Heart left ventricle (tissue), 16 donors: ENCODE results near the gene PGLYRP2. TPM values are rescaled to one million over a fixed set of nuclear protein-coding genes. Genes with fewer than 3 reads are reported as not detected.

Experiments used
- ATAC-seq, 4 donors: fragments of 200-7000 bp; cut with Tn5 transposase; one replicate each; pipeline ENCODE4 v1.9.1; 2020 to 2022; ENCODE audit warnings: moderate library complexity in 4 of 4, mild to moderate bottlenecking in 3 of 4, moderate number of reproducible peaks in 1 of 4
- DNase-seq, 5 donors: peaks; one replicate each; pipeline ENCODE4 v3.0.0-alpha.2; 2020
- H3K27ac ChIP-seq, 12 donors: fragments of 200-600 bp; sonication (generic) in 4 of 12; one replicate each; pipeline versions ENCODE4 v1.5.0 to v1.8.0; 2016 to 2022; ENCODE audit warnings: mild to moderate bottlenecking in 2 of 12
- H3K27me3 ChIP-seq, 9 donors: fragments of 200-600 bp; sonication (generic) in 2 of 9; one replicate each; pipeline versions ENCODE4 v1.5.1 to v1.8.0; 2016 to 2022; ENCODE audit warnings: mild to moderate bottlenecking in 3 of 9
- H3K36me3 ChIP-seq, 9 donors: fragments of 200-600 bp; sonication (generic) in 2 of 9; one replicate each; pipeline versions ENCODE4 v1.5.0 to v1.8.0; 2018 to 2022; ENCODE audit warnings: mild to moderate bottlenecking in 2 of 9
- H3K4me1 ChIP-seq, 12 donors: fragments of 200-600 bp; sonication (generic) in 4 of 12; one replicate each; pipeline versions ENCODE4 v1.5.0 to v1.8.0; 2016 to 2022; ENCODE audit warnings: mild to moderate bottlenecking in 3 of 12
- H3K4me3 ChIP-seq, 12 donors: fragments of 200-600 bp; sonication (generic) in 4 of 12; one replicate each; pipeline versions ENCODE4 v1.5.0 to v1.8.0; 2017 to 2022; ENCODE audit warnings: mild to moderate bottlenecking in 9 of 12, moderate library complexity in 4 of 12
- H3K9me3 ChIP-seq, 12 donors: fragments of 200-600 bp; sonication (generic) in 4 of 12; one replicate each; pipeline versions ENCODE4 v1.5.0 to v1.8.0; 2016 to 2022; ENCODE audit warnings: mild to moderate bottlenecking in 1 of 12
- CTCF ChIP-seq, 12 donors: fragments of 200-600 bp; sonication (generic) in 4 of 12; IDR thresholded peaks; one replicate each; pipeline versions ENCODE4 v1.5.0 to v1.8.0; 2018 to 2022; ENCODE audit warnings: antibody characterized with exemption in 12 of 12, mild to moderate bottlenecking in 5 of 12
- POLR2A ChIP-seq, 2 donors: fragments of 450-650 bp; IDR thresholded peaks; one replicate each; pipeline ENCODE4 v1.6.1; 2017; ENCODE audit warnings: antibody characterized with exemption in 2 of 2, mild to moderate bottlenecking in 2 of 2, moderate library complexity in 2 of 2
- WGBS, 4 donors: extraction: QIAGEN DNeasy Blood & Tissue Kit in 2 of 4; methylation state at CpG; one replicate each; pipeline versions ENCODE4 v1.1.5 to v1.1.7; 2013 to 2018; 5-methylcytosine and 5-hydroxymethylcytosine counted together
- intact Hi-C, 10 donors: fragments of 100-400 bp; cut with DNase I; formaldehyde crosslinking; loops; one replicate each; pipeline versions ENCODE4 v1.11.1 to v1.14.2; 2022
- polyA plus RNA-seq, 2 donors: library from polyadenylated mRNA; stranded (reverse); fragments of 200-250 nt; gene quantifications; one replicate each; pipeline ENCODE4 v1.2.3, GENCODE V29; 2013
- total RNA-seq, 9 donors: library from RNA; depleted of rRNA in 2 of 9; stranded (reverse); fragments of >200 nt in 2 of 9; fragmentation: NEBNext Ultra II Directional in 3 of 9; extraction: Animal tissue kit (Norgen Biotek cat#: 25700) in 3 of 9; gene quantifications; one replicate each; pipeline versions ENCODE4 v1.1.0 to v1.2.4, GENCODE V29; 2016 to 2023
- donor health status: ischemic (EF 13 %, LVEDD 7.1; RV severe dilation, severe dysfunction).
- donor health status: healthy with polysubstance abuse.
- donor health status: DM: no; HTN: yes; CAD: no.
- donor health status: DM: no; HTN: no; CAD: no.
- donor health status: ischemic (EF 25% LVEDD 6.9; RV normal size, moderate dysfunction).
- donor health status: ischemic (EF 25% LVEDD 5.7; RV mildly dilated, moderate dysfunction).
- donor health status: healthy.
- donor health status: DM: yes; HTN: yes; CAD: no.
- donor health status: ischemic (EF 35%, LVEDD 5.7; RV mildly dilated, moderate dysfunction).
- donor health status: nonischemic (EF 11% LVEDD 7.7; RV severe dilation, severe dysfunction).
- donor health status: DM: yes; HTN: yes; CAD: no.
- donor health status: PGD.
- donor health status: ischemic (EF 29% LVEDD 5.4; RV normal size, mild dysfunction).
- donor health status: nonischemic (EF 23%, LVEDD 6.1; RV moderate dilation, normal function).

The PGLYRP2 gene
- total and polyA plus RNA-seq, 11 donors, result not detected

GRCh38 chr19:15464394-15465385 lies 14.6 kb downstream of the PGLYRP2 start, which contains the start of gene RASAL3:
RASAL3 (minus strand) TSS chr19:15464544; CDS start chr19:15464358, 186 bp downstream.
- ATAC-seq, result peak in 3 of 4 donors; percentile 28 to 75 (median 53)
- peaks cover 0 to 46% (median 13%) of the 10 kb centered on the region in 9 donors for H3K27me3 ChIP-seq

GRCh38 chr19:15463861-15464371 lies 15.4 kb downstream of the PGLYRP2 start:
- Histone ChIP-seq H3K4me3 (peak overlapping the region in 10 of 12 donors; percentile 24 to 72 (median 40)), H3K36me3 (no peaks in the 10 kb centered on the region), H3K4me1 (peaks cover 0 to 36% (median 0%) of the 10 kb centered on the region in 12 donors), H3K27ac (peak overlapping the region in 6 of 12 donors; percentile 39 to 92 (median 55)), H3K9me3 (no peaks in the 10 kb centered on the region), H3K27me3 (peaks cover 0 to 39% (median 6%) of the 10 kb centered on the region in 9 donors)
- DNase-seq, result peak in 2 of 5 donors; percentile 23 to 43
- ATAC-seq, result peak in 2 of 4 donors; percentile 54 to 64
- intact Hi-C loops, result loop anchor here in 1 of 10 donors (5.0 kb wide), 1 partner anchor 83 kb away; no protein-coding TSS in a partner anchor
- 30 to 49% (median 33%) methylated on average over 4 to 25 of the region's 25 CpGs for WGBS, 4 donors
- TF ChIP-seq POLR2A (IDR thresholded peaks at IDR 0.05), result no peak
- no peak for TF ChIP-seq CTCF (IDR thresholded peaks at IDR 0.05)

More at GRCh38 chr19:15464394-15465385, 14.6 kb downstream of the PGLYRP2 start, which contains the start of gene RASAL3:
- no peaks in the 10 kb centered on the region for H3K9me3 ChIP-seq
- no peaks in the 10 kb centered on the region for H3K36me3 ChIP-seq
- no peak for TF ChIP-seq CTCF (IDR thresholded peaks at IDR 0.05)
- TF ChIP-seq POLR2A (IDR thresholded peaks at IDR 0.05), result no peak
- intact Hi-C loops, result loop anchor here in 1 of 10 donors (5.0 kb wide), 1 partner anchor 83 kb away; no protein-coding TSS in a partner anchor
- peak within 1 kb of the TSS in 6 of 12 donors; percentile 39 to 92 (median 55) for H3K27ac ChIP-seq
- 34 to 43% (median 38%) methylated on average over 16 to 17 of the region's 17 CpGs for WGBS, 4 donors
- peak in 1 of 5 donors; percentile 45 for DNase-seq
- peak within 1 kb of the TSS in 10 of 12 donors; percentile 24 to 72 (median 40) for H3K4me3 ChIP-seq
- peaks cover 0 to 43% (median 1%) of the 10 kb centered on the region in 12 donors for H3K4me1 ChIP-seq

- Histone ChIP-seq H3K4me1 (peaks cover 0 to 25% (median 3%) of the 10 kb centered on the region in 12 donors), H3K27me3 (peaks cover 5 to 40% (median 18%) of the 10 kb centered on the region in 9 donors), H3K4me3 (no peak overlapping the region), H3K9me3 (no peaks in the 10 kb centered on the region), H3K27ac (no peak overlapping the region), H3K36me3 (peaks cover 0 to 6% (median 0%) of the 10 kb centered on the region in 9 donors)
- no peak for ATAC-seq
- no peak for TF ChIP-seq POLR2A (IDR thresholded peaks at IDR 0.05)
- TF ChIP-seq CTCF (IDR thresholded peaks at IDR 0.05), result no peak
- 80 to 94% (median 86%) methylated on average over 2 of the region's 2 CpGs for WGBS, 4 donors
- intact Hi-C loops, result loop anchor here in 1 of 10 donors (5.0 kb wide), 1 partner anchor 86 kb away; no protein-coding TSS in a partner anchor
- no peak for DNase-seq
Measured at GRCh38 chr19:15461694-15462093, 17.6 kb downstream of the PGLYRP2 start.
